Kidney epithelial cell (primary cell): ENCODE measurements around the gene E2F2. TPM values are rescaled to one million over a fixed set of nuclear protein-coding genes. Genes with fewer than 3 reads are reported as not detected.

Experiments
- DNase-seq: peaks from one replicate; pipeline ENCODE4 v3.0.0-alpha.2; 2010; ENCODE audit warnings: low read depth
- H3K27me3 ChIP-seq: 2 replicates; pipeline ENCODE4 v1.6.0; 2011; ENCODE audit warnings: low read length; ENCODE audit not compliant: control insufficient read depth, insufficient read depth
- H3K36me3 ChIP-seq: 2 replicates; pipeline ENCODE4 v1.5.1; 2011; ENCODE audit warnings: low read length; ENCODE audit not compliant: control insufficient read depth, insufficient read depth
- H3K4me3 ChIP-seq: 2 replicates; pipeline ENCODE4 v1.5.1; 2011; ENCODE audit warnings: low read depth, mild to moderate bottlenecking, control low read depth, low read length
- CTCF ChIP-seq: IDR thresholded peaks from 2 replicates; pipeline ENCODE4 v1.5.1; 2011; ENCODE audit warnings: mild to moderate bottlenecking, moderate library complexity, low read length, control low read depth, inconsistent platforms; ENCODE audit not compliant: insufficient read depth, poor library complexity, severe bottlenecking
- total RNA-seq: library from RNA; depleted of rRNA; stranded (reverse); fragments of >200 nt; gene quantifications from 2 replicates; pipeline ENCODE4 v1.2.3, GENCODE V29; 2015

E2F2 gene
- total RNA-seq, 1 donor from 2014 or later, result 0.13 TPM

GRCh38 chr1:23554127-23554480, 23.1 kb upstream of the E2F2 start:
- H3K27me3 ChIP-seq, result no peaks in the 10 kb centered on the region
- H3K4me3 ChIP-seq, result peak overlapping the region; percentile 34
- DNase-seq, result no peak
- H3K36me3 ChIP-seq, result no peaks in the 10 kb centered on the region
- no peak for TF ChIP-seq CTCF

- no peak for DNase-seq
- H3K36me3 ChIP-seq, result no peaks in the 10 kb centered on the region
- no peak overlapping the region for H3K4me3 ChIP-seq
- TF ChIP-seq CTCF, result no peak
- no peaks in the 10 kb centered on the region for H3K27me3 ChIP-seq
Observed at GRCh38 chr1:23553231-23554126, 22.4 kb upstream of the E2F2 start.

DNA sequence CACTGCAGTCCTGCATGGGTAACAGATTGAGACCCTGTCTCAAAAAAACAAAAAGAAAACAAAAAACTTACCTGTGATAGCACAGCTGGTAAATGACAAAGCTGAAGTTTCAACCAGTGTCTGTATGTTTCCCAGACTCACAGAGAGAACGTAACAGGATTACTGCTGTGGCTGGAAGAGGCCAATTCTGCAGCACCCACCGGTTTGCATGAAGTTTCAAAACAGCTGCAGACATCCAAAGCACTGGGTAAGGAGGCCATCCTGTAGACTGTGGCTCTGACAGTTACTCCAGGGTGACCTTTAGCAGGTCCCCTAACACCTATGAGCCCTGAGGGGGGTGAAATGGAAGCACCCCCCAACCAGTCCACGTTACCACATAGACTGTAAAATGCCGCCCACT, 20.8 kb upstream of the E2F2 start:
- DNase-seq, result no peak
- Histone ChIP-seq H3K4me3 (no peak overlapping the region), H3K27me3 (no peaks in the 10 kb centered on the region), H3K36me3 (no peaks in the 10 kb centered on the region)
- no peak for TF ChIP-seq CTCF

GRCh38 chr1:23548704-23549143, 17.7 kb upstream of the E2F2 start:
- DNase-seq, result no peak
- H3K36me3 ChIP-seq, result no peaks in the 10 kb centered on the region
- H3K4me3 ChIP-seq, result no peak overlapping the region
- no peaks in the 10 kb centered on the region for H3K27me3 ChIP-seq
- no peak for TF ChIP-seq CTCF

DNA sequence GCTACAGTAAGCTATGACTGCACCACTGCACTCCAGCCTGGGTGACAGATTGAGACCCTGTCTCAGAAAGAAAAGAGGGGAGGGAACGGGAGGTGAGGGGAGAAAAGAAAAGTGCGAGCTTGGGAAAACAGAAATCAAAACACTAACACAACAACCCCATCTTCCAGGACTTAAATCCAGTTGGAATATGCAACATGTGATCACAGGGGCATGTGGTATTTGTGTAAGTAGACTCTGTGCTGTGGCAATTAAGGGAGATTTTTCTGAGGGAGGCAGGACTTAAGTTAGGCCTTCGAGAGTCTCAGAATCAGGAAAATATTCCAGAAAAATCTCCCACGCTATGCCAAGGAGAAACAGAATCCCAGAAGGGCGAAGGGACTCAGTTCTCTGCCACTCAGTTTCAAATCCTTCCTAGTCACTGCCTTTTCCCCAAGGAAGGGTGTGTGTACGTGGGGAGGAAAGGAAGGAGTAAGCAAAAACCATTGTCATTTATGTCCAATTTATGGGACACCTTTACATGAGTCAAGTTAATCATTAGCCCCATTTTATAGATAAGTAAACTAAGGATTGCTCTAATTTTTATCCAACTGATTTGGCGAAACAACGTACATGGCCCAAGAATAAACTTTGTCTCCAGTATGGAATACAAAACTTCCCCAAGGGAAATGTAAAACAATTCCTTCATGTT, 16.0 kb upstream of the E2F2 start:
- no peak overlapping the region for H3K4me3 ChIP-seq
- H3K27me3 ChIP-seq, result no peaks in the 10 kb centered on the region
- H3K36me3 ChIP-seq, result no peaks in the 10 kb centered on the region
- no peak for TF ChIP-seq CTCF
- DNase-seq, result no peak
